GM18526 (cell line): ENCODE measurements around the gene B3GALT6.

Experiments used
- POLR2A ChIP-seq: IDR thresholded peaks from 3 replicates; pipeline ENCODE4 v1.6.1; 2011; ENCODE audit not compliant: insufficient read length; ENCODE audit errors: extremely low read depth

The B3GALT6 gene

GRCh38 chr1:1199141-1199960 lies 32.7 kb upstream of the B3GALT6 start:
- TF ChIP-seq POLR2A, result no peak

DNA sequence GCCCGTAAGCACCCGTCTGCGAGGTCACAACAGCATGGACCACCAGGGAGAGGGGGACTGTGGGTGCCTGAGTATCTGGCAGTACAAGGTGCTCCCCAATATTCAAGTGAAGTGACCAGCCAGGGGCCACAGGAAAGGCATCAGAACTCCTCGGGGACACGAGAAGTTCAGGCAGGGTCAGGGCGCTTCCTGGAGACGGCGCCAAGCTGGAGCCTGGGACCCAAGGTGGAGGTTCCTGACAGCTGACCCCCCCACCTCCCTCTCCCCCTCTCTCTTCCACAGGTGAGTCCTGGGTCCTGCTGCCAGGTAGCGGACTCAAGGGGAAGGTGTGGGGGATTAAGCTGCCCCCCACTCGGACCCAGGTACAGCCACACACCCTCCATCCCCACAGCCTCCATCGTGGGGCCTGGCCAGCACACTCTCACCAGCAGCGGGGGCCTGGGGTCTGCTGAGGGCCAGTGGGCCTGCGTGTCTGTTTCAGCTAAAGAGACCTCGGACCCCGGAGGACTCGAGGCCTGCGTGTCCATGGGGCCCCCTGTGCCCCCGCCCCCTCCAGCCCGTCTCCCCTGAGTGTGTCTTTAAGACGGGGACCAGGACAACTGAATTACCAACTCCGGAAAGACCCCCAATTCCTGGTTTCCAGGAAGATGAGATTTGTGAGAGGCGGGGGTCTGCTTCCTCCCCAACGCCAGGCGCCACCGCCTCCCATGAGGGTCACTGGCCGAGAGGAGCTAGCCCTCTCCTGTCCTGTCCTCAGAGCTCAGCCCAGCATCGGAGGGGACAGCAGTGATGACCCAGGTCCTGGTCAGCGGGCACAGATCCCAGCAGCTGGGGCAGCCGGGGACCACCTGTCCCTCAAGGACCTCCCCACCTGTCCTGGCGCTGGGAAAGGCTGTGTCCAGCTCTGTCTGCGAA lies 31.8 kb upstream of the B3GALT6 start:
- no peak for TF ChIP-seq POLR2A

GRCh38 chr1:1200876-1201810 lies 30.9 kb upstream of the B3GALT6 start:
- TF ChIP-seq POLR2A, result no peak

- TF ChIP-seq POLR2A, result no peak
These were observed 29.0 kb upstream of the B3GALT6 start for GRCh38 chr1:1202831-1203560.

- TF ChIP-seq POLR2A, result no peak
These were observed 28.2 kb upstream of the B3GALT6 start for GRCh38 chr1:1203561-1204424.

- TF ChIP-seq POLR2A, result no peak
These were observed 27.6 kb upstream of the B3GALT6 start for GRCh38 chr1:1204425-1204920.

- no peak for TF ChIP-seq POLR2A
These were observed 26.9 kb upstream of the B3GALT6 start for GRCh38 chr1:1204998-1205768.

- TF ChIP-seq POLR2A, result no peak
These were observed 26.2 kb upstream of the B3GALT6 start for GRCh38 chr1:1205769-1206375.

DNA sequence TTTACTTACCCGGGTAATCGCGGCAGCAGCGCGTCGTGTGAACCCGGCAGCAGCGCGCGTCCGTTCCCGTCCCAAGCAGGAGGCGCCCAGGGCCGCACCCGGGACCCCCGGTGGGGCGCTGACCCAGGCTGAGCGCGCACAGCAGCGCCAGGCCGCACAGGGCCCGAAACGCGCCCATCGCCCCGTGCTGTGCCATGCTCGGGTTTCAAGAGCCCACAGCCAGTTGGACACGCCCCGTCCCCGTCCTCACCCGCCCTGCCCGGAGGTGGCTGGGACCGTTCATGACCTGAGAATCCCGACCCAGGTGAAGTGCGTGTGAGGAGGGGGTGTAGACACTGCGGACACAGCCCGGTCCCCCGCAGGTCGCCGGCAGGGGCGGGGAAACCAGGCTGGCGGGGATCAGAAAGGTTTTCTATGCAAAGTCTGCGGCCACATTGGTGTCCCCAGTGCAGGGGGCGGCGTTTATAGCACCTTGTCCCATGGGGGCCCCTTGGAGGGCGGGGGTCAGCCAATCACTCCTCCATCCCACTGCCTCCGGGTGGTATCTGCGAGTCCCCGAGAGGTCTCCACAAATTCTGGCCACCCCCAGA lies 25.6 kb upstream of the B3GALT6 start, which contains the start of gene TNFRSF18:
Gene TNFRSF18, minus strand, starts transcription at position 217 of the 590 bp plus-strand sequence. Its CDS starts 21 bp downstream, at position 196.
- no peak for TF ChIP-seq POLR2A

GRCh38 chr1:1206966-1207531 lies 25.0 kb upstream of the B3GALT6 start:
- TF ChIP-seq POLR2A, result no peak

DNA sequence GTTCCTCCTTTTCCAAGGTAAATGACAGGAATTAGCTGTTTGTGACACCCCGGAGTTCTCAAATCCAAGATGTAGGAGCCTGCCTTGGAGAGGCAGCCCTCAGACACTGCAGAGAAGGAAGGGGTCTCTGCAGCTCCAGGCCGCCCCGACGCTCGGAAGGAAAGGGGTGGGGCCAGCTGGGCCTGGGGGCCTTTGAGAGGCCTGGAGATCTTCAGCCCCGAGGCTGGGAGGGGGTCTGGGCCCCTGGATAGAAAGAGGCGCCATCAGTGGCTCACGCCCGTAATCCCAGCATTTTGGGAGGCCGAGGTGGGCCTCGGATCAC lies 24.5 kb upstream of the B3GALT6 start:
- no peak for TF ChIP-seq POLR2A
